Activated T-helper 1 cell treated with Interleukin-2 at 50 U/mL for 16 hours (primary cell): Measurements from ENCODE around the gene ZGLP1.
"Not testable (repeated sequence)": the region's sequence is repeated elsewhere in the genome, so short reads cannot be mapped to it uniquely, and the experiment has no call there.

Experiments used
- DNase-seq: peaks from one replicate; pipeline ENCODE4 v3.0.0-alpha.2; 2020; ENCODE audit warnings: low read depth

Gene ZGLP1

DNA sequence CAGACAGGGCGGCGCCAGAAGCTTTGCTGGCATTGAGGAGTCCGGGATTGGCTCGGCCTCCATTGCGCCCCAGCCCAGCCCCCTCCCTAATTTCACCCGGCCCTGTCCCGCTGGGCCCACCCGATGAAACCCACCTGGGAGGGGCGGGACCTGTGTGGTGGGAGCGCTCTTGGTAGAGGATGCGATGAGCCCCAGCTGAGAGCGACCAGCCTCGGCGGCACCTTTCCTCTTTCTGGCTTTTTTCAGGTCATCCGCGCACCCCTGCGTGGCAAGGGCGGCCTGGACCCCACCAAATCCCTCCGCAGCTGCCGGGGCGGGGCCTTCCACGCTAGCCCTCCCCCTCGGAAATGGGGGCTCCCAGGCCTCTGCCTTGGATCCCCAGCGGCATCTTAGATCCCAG lies at the start of gene ZGLP1:
Gene ZGLP1 (minus strand): TSS at position 393 of the 400 bp plus-strand sequence.
- no peak for DNase-seq

DNA sequence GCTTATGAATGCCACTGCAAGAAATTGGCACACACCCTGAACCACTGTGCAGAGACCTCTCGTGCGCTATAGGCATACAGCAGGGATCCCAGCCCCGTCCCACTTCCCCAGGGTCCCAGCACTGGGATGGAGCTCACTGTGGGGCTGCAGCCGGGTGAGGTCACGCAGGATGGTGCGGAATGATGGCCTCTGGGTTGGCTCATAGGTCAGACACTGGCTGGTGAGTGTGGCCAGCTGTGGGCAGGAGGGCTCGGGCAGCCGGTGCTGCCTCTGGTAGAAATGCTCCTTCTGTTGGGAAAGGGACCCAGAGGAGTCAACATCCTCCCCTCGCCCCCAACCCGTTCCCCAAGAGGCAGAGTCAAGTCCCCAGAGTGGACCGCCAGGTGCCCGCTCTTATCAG lies 46.8 kb upstream of the ZGLP1 start:
- DNase-seq, result no peak

DNA sequence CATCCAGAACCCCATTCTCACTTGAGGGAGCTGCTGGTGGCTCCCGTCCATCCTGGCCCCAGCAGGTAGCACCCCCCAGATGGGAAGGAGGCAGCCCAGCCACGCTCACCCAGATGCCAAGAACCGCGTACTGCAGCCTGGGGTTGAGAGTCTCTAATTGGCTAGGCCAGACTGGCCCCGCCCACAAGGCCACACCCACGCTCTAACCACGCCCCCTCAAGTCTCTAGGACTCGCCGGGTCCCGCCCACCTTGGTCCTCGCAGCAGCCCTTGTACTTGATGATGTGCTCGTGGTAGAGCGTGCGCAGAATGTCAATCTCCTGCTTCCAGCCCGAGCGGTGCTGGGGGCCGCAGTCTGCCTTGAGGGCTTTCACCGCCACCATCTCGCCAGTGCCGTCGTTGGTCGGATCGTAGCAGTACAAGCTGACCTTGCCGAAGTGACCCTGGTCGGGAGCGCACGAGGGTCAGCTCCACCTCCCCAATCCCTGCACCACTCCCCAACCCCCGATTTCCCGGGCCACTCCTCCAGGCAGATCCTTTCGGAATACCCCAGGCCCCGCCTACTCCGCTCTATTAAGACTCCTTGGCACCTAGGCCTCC lies 44.3 kb upstream of the ZGLP1 start:
- DNase-seq, result no peak

DNA sequence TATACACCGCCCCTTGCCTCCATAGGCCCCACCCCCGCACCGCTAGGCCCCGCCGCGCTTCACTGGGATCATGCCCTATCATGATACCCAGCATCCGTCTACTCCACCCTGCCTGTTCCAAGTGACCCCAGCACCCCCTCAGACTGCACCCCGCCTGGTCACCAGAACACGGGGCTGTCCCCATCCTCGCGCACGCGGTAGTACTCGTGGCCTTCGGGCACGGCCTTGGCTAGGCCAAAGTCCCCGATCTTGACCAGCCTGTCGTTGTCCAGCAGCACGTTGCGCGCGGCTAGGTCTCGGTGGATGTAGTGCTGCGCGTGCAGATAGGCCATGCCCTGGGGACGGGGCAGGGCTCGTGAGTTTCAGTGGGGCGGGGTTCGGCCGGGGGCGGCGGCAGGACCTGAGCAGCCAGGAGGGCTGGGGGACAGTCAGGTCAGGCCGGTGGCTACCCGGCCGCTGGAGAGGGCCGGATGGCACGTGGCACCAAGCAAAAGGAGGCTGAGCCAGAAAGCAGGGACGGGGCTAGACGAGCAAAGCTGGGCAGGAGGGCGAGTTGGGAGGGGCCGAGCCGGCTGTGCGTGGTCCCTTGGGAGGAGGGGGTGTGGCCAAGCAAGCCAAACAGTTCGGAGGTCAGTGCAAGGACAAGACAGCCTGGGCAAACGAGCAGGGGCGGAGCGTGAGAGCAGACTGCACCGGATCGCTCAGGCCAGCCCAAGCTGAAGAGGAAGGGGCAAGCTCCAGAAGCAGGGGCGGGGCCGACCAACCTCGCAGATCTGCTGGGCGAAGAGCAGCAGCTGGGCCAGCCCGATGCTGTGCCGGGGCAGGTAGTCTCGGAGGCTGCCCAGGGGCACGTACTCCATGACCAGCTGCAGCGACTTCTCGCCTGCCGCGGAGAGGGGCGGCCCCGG lies 43.4 kb upstream of the ZGLP1 start:
- no peak for DNase-seq

DNA sequence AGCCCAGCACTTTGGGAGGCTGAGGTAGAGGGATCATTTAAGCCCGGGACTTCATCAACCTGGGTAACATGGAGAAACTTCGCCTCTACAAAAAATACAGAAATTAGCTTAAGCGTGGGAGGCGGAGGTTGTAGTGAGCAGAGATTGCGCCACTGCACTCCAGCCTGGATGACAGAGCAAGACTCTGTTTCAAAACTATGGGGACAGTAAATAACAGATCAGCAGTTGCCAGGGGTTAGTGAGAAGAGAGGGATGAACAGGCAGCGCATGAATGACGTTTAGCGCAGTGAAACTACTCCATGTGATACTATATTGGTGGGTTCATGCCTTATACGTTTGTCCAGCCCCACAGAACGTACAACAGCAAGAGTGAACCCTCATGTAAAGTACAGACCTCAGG lies 36.9 kb upstream of the ZGLP1 start:
- no peak for DNase-seq

DNA sequence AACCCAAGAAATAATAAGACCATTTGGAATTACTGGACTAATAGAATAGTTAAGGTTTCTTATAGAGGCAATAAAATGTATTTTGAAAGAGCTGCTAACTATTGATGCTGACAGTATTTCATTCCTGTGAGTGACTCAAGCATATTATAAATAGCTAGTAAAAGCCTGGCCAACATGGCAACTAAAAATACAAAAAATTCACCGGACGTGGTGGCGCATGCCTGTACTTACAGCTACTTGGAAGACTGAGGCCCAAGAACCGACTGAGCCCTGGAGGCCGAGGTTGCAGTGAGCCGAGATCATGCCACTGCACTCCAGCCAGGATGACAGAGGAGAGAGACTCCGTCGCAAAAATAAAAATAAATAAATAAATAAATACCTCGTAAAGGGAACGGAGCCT lies 35.2 kb upstream of the ZGLP1 start:
- DNase-seq, result no peak

DNA sequence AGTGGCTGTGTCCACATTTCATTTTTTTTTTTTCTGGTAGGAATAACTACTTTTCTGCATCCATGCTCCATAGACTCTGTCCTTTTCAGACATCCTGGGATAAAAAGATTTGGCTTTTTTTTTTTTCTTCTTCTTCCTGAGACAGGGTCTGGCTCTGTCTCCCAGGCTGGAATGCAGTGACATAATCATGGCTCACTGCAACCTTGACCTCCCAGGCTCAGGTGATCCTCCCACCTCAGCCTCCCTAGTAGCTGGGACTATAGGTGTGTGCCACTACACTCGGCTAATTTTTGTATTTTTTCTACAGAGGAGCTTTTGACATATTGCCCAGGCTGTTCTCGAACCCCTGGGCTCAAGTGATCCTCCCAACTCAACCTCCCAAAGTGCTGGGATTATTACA lies 33.9 kb upstream of the ZGLP1 start:
- DNase-seq, result no peak

DNA sequence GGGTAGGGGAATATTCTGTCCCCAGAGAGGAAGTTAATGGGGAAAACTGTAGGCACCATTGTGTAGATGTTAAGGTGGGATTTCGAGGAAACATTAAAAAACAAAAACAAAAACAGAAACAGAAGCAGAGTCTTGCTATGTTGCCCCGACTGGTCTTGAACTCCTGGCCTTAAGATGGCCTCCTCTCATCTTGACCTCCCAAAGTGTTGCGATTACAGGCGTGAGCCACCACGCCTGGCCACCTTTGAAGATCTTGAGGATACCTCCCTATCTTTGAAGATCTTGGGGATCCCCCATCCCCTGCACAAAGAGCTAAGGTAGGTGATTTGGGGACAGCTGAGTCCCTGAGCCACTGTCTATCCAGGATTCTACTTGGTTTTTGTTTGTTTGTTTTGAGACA lies 30.4 kb upstream of the ZGLP1 start:
- DNase-seq, result no peak

DNA sequence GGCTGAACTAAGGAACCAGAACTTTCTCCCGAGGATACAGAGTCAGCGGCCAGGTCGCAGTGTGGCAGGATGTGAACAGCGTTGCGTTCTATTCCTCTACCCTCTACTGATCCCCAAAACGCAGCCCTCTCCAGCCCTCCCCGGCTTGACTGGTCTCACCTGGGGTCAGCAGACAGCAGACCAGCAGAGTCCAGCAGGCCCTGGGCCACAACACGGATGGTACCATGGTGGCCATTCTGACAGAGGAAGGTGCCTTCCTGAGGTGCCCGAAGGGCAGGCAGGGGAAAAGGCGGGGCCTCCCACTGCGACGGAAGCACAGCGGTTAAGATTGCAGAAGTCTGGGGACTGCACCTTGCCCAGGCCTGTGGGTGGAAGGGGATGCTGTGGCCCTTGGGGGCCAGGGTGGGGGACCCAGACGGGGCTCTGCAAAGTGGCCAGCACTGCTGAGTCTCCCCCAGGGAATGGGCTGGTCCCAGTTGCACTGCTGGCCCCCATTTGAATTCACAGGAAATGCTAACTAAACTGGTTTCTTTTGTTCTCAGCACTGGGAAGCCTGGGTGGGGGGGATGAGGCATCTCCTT lies 29.9 kb upstream of the ZGLP1 start, which contains the start of gene ICAM3:
Gene ICAM3 (minus strand): TSS at position 245 of the 581 bp plus-strand sequence. CDS start 10 bp downstream, at position 235.
- DNase-seq, result peak; percentile 44

DNA sequence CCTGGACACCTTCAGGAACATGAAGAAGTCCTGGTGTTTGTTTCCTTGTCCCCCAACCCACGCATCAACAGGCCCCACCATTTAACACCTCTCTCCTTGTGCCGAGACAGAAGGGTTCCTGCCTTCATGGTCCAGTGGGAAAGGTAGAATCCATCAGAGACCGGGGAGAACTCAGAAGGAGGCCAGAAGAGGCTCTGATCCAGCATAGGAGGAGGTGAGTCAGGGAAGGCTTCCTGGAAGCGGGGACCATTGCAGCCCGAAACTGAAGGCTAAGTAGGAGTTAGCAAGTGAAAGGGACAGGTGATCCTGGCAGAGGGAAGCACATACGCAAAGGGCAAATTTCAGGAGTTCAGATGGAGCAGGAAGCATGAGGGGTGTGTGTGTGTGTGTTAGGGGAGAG lies 29.3 kb upstream of the ZGLP1 start:
- no peak for DNase-seq

DNA sequence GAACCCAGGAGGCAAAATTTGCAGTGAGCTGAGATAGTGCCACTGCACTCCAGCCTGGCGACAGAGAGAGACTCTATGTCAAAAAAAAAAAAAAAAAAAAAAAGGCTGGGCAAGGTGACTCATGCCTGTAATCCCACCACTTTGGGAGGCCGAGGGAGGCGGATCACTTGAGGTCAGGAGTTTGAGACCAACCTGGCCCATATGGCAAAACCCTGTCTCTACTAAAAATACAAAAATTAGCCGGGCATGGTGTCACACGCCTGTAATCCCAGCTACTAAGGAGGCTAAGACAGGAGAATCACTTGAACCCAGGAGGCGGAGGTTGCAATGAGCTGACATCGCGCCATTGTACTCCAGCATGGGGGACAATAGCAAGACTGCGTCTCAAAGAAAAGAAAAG lies 27.1 kb upstream of the ZGLP1 start:
- not testable (repeated sequence) for DNase-seq

DNA sequence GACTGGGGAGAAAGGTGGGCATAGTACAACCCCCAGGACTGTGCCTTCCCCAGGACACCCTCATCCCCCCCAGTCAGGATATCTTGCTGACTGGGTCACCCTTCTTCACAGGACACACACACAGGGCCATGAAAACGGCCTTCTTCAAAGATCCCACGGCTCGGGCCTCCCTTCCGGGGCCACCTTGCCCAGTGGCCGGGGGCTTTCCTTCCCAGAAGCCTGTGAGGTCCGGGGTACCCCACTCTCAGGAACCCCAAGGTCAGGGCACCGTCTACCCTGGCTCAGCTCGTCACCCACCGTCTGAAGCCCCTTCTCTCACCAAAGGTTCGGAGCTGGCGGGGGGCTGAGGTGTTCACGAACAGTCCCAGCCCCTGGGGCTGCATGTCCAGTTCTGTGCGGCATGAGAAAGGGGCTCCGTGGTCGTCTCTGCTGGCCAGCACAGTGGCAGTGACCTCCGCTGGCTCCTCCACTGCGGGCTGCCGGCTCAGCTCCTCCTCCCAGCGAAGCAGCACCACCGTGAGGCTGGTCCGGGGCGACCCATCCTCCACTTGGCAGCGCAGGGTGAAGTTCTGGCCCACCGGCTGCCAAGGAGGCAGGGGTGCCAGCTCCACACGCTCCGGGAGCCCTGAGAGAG lies 25.9 kb upstream of the ZGLP1 start:
- DNase-seq, result no peak

DNA sequence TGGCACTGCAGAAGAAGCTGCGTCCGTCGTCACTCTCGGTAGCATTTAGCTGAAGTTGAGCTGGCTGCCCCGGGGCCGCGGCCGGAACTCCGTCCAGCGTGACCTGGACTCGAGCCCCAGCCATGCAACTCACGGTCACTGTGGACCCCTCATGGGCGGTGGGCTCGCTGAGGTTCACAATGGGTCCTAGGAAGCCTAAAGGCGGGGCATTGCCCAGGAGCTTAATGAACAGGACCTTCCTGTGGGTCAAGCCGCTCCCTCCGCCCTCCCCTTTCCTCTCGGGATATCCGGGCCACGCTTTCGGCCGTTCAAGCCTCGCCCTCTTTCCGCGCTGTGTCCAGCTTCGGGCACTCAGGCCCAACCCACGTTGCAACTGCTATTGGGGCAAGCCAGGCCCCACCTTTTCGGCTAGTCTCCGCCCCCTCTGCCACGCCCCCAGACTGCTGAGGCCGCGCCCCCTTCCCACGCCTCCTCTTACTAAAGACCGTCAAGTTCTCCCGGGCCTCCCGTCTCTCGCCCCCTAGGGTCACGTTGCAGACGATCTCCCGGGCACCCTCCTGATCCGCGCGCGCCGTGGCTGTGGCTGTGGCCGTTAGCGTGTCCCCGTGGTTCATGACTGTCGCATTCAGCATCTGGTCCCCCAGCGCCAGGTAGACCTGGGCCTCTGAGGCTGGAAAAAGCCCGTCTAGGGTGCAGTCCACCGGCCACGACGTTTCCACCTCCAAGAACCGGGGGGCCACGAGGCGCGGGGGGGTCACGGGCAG lies 25.2 kb upstream of the ZGLP1 start:
- DNase-seq, result no peak

DNA sequence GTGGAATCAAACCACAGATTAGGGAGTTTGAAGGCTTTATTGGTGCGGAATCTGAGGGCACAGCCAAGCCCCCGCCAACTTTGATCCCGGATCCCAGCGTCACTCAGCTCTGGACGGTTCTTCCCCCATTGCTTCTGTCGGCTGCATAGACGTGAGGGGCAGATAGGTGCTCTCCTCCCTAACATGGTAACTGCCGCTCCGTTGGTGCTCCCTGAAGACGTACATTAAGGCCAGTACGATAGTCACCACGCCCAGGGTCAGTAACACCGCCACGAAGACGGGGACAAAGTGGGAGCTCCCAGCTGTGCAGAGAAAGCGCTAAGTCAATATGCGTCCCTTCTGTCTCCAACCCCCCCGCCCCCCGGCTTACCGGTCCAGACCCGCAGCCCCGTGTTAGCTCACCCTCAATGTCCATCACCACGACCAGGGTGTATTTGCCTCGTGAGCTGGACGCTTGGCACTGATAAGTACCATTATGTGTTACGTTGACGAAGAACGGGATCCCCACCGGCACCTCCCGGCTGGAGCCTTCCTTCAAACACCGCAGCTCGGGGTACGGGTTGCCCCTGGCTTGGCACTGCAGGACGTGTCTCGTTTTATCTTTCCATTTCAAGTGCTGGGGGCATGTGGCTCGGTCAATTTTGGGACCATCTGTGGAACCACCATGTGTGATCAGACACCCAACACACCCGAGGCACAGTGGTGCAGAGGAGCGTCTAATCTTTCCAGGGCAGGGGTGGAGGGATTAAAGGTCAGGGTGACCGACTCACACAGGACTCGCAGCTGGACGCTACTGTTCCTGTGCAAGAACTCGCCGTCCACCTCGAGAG lies 24.4 kb upstream of the ZGLP1 start:
- DNase-seq, result no peak

DNA sequence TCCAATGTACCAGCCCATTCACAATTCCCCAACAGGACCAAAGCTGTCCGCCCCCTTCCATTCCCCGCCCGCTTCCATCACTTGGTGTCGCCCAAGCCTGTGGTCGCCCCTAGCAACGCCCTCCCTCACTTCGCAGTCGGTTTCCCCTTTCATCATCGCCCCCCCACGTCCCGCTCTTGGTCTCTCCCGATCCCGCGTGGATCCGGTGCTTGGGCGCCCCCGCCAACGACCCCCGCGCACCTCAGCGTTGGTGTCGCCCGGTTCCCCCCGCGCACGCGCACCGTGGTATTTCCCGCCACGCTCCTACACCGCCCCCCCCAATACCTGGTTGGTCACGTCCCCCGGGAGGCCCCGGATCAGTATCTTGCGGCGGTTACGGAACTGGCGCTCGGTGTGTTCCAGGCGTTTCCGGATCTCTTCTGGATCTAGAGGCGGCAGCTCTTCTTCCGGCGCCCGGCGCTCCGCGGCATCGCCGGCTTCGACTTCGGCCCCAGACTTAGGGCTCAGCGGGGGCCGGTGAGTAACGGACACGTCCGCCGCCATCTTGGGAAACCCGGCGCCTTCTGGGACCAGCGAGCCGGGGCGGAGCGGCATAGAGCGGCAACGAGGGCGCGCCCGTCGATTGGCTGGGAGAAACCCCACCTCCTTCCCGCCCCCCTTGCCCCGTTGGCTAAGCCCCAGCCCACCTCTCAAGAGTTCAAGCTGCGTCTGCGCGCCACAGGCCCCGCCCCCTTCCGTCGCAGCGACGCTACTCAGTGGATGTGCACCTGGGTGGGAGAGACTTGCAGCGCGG lies 23.5 kb upstream of the ZGLP1 start, which contains the start of gene RAVER1:
Gene RAVER1 (minus strand): TSS at position 565 of the 793 bp plus-strand sequence. CDS start 22 bp downstream, at position 543.
- peak; percentile 97 for DNase-seq

DNA sequence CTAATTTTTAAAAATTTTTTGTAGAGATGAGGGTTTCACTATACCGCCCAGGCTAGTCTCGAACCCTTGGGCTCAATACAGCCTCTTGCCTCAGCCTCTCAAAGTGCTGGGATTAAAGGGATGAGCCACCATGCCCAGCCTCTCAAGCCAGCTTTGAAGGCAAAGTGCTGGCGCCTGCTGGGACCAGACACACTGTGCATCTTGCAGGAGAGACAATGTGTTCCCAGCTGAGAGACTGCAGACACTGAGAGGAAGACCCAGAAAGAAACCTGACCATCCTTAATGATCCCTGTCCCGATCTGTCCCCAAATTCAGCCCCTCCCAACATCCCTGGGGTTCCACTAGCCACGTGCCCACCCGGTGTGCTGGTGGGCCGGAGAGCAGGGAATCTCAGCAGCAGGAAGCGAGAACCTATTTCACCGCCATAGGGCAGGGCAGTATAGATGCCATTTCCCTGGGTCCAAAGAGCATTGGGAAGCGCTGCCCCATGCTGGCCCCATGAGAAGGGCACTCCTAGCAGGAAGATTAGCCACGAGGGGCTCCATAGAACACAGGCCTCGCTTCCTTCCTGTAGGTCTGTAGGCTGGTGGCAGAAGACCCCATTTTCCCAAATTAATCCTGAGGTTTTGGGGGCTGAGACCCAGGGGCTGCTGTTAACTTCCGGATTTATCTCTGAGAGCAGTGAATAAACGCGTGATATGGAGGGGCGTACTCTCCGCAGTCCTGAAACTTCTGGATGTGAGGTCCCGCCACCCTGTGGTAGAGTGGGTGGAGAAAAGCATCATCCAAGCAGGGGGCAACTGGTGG lies 22.7 kb upstream of the ZGLP1 start:
- no peak for DNase-seq

DNA sequence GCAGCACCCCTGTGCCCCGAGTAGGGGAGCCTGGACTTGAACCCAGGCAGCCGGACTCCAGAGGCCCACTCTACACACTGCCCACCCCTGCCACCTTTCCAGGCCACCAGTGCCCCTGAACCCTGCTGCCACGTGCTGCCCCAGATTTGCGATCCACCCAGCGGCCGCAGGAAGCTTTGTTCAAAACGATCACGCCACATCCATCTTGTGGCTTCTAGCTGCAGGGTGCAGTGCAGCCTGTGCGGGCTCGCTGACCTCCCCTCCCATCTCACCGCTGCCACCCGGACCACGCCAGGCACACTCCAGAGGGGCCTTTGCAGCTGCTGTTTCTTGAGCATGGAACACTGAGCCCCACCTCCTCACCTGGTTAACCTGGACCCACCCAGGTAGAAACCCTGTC lies 19.9 kb upstream of the ZGLP1 start:
- no peak for DNase-seq

DNA sequence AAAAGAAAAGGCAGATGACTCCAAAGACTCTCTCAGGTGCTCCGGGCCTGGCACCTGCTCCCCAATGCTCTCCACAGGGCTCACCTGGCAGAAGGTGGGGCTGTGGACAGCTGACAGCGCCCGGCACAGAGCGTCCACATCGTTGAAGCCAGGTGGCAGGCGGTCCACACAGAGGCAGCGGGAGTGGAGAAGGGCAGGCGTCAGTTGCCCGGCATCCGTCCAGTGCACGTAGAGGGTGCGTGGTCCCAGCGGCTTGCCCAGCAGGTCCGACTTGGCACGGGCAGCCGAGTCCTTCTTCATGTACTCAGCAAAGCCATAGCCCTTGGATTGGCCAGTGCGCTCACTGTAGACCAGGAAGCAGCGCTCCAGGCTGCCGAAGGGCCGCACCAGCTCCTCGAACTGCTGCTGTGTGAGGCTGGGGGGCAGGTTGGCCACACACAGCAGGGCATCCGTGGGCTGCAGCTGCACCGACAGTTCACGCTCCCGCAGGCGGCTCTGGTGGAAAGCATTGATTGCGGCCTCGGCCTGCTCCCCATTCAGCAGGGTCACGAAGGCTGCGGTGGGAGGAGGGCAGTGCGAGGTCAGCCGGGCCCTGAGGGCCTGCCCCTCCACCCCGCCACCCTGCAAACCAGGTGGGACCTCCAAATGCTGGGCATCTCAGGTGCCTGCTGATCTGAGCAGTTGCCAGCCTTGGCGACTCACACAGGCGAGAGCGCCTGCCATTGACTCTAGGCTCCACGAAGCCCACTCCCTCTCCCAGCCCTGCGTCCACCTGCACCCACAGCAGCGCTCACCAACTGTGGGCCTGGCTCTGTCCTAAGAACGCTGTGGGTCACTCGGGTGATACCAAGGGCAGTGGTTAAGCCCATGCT lies 19.2 kb upstream of the ZGLP1 start:
- DNase-seq, result no peak
